Loucy (cell line): ENCODE results near the gene PLEKHA6.

Source experiments
- CTCF ChIP-seq: fragments of 200-600 bp; sonication (generic); conservative IDR thresholded peaks from 2 replicates; pipeline ENCODE4 v1.5.1; 2014; ENCODE audit warnings: mild to moderate bottlenecking, antibody characterized with exemption, low read length
- EZH2phosphoT487 ChIP-seq: fragments of 200-600 bp; IDR thresholded peaks from 2 replicates; pipeline ENCODE4 v1.6.1; 2018; ENCODE audit warnings: antibody characterized with exemption, mild to moderate bottlenecking, moderate library complexity, borderline replicate concordance

- TF ChIP-seq CTCF, result no peak
- TF ChIP-seq EZH2phosphoT487, result no peak
Measured at GRCh38 chr1:204274446-204274845, 85.3 kb downstream of the PLEKHA6 start.
